Measurements from ENCODE around the gene LRTM2.
"Not testable (repeated sequence)": the region's sequence is repeated elsewhere in the genome, so short reads cannot be mapped to it uniquely, and the experiment has no call there.

The LRTM2 gene

DNA sequence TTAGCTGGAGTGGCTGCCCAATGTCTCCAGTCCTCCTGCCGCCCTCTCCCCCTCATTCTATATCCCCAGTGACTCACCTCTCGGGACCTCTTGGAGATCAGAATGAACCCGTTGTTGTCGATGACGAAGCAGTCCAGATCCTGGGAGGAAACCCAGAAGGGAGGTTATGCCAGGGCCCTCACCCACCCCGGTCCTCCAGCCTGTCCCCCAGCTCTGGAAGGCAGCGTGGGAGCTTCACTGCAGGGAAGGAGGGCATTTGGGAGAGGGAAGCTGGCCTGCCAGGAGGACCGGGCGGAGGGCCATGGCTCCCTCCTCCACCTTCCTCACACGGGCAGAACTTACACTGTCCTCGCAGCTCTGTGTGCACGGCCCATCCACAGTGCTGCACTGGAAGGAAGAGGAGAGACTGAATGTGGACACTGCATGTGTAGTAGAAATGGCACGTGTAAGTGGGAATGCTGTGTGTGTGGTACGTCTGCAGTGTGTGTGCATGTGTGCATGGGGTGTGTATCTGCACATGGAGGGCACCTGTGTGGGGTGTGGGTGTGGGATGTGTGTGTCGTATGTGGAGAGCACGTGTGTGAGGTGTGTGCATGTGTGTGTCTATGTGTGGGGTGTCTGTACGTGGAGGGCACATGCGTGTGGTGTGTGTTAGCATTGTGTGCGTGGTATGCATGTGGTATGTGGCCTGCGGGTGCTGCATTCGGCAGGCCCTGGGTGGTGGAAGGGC lies 10.0 kb upstream of the LRTM2 start:
- in situ Hi-C loops (cut with HindIII; ENCODE audit: low sequenced_read_pairs) = no loop called here

DNA sequence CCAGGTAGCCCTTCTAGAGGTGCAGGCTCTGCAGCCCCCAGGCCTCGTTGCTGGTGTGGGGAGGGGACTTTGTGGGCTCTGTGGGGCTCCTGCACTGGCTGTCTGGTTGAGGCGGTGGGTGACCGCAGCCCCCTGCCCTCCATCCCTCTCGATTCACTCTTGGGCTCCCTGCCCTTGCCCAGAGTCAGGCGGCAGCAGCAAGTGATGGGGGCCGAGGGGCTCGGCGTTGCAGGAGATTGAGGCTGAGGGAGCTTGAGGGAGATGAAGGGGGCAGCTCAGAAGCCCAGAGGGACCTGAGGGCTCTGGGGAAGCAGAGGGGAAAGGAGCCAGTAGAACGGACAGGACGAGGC lies 9.5 kb upstream of the LRTM2 start:
- in situ Hi-C loops (cut with HindIII; ENCODE audit: low sequenced_read_pairs) = no loop called here

DNA sequence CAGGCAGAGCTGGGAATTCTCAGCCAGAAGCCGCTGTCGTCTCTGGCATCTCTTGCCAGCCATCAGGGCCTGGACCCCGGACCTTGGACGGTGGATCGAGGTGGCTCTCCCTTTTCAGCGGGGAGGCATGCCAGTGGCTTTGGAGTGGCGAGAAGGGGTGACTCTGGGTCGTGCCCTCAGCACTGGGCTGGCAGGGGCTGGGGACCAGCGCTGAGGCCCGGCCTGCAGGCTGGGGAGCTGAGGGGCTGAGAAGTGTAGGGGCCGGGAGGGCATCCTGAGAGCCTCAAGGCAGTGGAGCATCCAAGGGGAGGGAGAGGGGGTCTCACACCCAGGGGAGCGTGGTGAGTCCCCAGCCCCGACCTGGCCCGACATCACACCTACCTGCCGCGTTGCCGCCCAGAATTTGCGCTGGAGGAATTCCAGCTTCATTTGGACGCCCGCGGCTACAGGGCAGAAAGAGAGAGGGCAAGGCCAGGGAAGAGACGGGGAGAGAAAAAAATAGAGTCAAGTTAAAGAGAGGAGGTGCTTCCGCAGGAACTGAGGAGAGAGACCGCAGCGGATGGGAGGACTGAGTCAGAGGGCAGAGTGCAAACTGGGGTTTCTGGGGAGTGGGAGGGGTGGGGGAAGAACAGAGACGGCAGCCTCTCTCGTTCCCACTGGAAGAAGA lies 9.0 kb upstream of the LRTM2 start:
- in situ Hi-C loops (cut with HindIII; ENCODE audit: low sequenced_read_pairs) = no loop called here

DNA sequence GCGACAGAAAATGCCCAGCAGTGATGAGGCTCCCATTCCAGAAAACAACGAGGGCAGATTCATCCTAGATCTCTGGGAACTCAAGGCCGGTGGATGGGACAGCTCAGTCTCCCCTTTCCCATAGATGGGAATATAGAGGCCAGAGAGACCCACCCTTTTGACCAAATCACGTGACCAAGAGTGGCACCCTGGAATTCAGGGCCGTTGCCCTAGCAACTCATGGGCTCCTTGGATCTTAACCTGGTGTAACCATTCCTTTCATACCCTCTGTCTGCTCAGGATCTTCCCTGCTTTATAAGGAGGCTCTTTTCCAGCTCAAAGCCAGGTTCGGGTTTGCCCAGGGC lies 8.4 kb upstream of the LRTM2 start:
- in situ Hi-C loops (cut with HindIII; ENCODE audit: low sequenced_read_pairs) = no loop called here

DNA sequence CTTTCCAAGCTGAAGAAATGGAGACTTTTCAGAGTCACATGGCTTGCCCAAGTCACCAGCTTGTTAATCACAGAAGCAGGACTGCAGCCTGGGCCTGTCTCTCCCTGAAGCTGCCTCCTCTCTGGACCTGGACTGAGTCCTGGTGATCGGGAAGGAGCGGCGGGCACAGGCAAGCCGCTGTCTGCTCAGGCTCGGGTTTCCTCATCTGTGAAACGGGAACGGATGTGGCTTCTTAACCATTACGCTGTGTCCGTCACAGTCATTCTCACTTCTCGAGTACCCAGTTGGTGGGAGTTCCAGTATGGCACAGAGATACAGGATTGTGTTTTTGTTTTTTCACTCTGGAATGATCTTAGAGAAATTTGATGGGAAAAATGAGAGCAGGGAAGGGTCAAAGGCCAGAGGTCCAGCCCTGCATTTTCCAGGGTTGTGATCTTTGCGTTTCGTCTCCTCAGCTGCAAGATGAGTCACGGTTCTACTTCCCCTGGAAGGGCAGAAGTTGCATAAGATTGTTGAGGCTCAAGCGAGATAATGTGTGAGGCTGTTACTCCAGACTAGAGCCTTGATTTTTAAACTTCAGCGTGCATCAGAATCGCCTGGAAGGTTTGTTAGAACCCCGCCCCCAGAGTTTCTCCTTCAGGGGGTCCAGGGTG lies 7.6 kb upstream of the LRTM2 start:
- in situ Hi-C loops (cut with HindIII; ENCODE audit: low sequenced_read_pairs) = no loop called here

DNA sequence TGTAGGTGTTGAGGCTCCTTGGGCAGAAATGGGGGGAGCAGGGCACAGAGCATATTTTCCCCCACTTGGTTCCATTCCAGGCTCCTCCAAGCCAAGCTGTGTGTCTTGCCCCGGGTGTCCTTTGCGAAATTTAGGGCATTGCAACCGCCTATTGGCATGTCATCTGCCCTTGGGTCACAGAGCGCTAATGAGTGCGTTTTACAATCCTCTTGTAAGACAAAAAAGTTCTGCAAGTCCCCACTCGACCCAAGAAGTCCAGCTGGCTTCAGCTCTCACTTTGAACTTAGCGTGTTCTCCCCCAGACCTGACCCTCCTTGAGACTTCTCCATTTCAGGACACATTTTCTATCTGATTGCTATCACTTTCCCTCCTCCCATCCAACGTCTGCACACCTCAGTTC lies 6.1 kb upstream of the LRTM2 start:
- in situ Hi-C loops (cut with HindIII; ENCODE audit: low sequenced_read_pairs) = no loop called here

DNA sequence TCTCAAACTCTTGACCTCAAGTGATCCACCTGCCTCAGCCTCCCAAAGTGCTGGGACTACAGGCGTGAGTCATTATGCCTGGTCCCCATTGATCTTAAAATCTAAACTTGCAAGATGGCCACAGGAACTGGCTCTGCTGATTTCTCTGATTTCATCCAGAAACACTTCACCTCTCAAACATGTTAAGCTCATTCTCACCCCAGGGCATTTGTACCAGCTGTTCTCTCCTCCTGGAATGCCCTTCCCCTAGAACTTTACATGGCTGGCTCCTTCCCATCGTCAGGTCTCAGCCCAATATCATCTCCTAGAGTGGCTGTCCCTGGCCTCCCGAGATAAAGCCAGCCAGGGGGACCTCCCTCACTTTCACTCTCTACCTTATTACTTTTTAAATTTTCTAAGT lies 5.3 kb upstream of the LRTM2 start:
- in situ Hi-C loops (cut with HindIII; ENCODE audit: low sequenced_read_pairs) = no loop called here

DNA sequence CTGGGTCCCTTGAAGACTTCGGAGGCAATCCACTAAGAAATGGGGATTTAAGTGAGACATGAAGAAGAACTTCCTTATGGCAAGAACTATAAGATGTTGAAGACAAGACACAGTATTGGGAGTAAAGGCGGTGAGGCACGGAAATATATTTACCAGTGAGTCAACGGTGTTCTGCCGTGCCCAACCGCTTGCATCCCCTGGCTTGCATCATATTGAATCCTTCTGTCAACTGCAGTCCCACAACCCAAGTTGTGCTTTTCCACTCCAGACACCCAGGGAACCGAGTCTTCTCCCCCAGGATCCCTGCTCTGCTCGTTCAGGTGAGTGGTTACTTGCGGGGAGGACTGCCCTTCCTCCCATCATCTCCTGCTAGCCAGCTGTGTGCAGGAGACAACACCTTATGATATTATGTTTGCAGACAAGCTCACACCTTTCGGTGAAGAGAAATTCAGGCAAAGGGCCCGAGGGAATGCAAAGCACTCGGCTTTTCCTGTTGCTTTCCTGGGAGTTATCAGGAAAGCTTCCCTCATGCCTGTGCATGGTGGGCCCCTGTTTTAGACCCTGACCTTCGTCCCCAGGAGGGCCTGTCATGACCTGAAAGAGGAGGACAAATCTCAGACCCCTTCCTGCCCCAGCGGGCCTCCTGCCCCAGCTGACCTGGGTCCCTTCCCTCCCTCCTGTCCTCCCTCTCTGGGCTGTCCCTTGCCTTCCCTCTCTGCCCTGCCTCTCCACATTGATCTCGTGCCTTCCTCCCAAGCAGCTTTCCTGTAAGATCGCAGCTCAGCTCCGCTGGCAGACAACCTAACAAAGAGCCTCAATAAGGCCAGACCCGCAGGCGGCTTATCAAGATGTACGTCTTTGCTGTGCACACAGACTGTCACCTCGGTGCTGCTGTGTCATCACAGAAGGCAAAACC lies 4.3 kb upstream of the LRTM2 start:
- in situ Hi-C loops (cut with HindIII; ENCODE audit: low sequenced_read_pairs) = no loop called here

DNA sequence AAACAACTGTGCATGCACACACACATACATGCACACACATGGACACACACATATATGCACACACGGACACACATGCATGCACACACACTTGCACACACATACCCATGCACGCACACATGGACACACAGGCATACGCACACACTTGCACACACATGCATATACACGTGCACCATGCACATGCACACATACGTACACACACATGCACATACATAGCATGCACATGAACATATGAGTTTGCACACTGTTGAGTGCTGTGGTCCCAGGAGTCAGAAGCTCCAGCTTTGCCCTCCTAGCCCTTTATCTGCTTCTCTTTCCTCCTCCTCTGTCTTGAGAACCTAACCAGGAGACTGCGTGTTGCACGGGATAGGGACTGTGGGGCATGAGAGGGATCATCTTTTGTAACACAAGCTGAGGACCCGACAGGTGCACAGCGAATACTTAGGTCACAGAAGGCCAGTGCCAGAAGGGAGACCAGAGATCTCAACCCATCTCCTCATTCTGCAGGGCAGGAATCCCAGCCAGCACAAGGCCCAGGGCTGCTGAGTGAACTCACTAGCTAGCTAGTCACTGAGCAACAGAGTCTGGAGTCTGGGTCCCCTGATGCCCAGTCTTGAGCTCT lies 3.5 kb upstream of the LRTM2 start:
- in situ Hi-C loops (cut with HindIII; ENCODE audit: low sequenced_read_pairs) = no loop called here

DNA sequence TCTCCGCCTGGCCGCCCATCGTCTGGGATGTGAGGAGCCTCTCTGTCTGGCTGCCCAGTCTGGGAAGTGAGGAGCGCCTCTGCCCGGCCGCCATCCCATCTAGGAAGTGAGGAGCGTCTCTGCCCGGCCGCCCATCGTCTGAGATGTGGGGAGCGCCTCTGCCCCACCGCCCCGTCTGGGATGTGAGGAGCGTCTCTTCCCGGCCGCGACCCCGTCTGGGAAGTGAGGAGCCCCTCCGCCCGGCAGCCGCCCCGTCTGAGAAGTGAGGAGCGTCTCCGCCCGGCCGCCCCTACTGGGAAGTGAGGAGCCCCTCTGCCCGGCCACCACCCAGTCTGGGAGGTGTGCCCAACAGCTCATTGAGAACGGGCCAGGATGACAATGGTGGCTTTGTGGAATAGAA lies 2.4 kb upstream of the LRTM2 start:
- in situ Hi-C loops (cut with HindIII; ENCODE audit: low sequenced_read_pairs) = not testable (repeated sequence)

DNA sequence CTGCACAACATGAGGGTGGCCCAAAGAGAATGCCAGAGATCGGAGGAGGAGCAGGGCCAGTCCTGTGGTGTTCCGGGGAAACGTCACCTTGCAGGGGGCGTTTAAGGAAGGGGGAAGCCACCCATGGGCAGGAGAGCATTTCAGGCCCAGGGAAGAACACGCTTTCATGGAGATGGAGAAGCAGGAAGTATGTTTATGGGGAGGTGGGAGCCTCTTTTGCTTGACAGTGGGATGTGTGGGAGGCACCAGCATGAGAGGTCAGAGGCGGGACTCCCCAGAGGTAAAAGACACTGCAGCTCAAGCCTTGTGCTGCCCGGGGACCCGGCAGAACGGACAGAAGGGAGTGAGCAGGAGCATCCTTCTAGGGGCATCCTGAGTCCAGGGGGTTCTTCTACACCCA lies 1.3 kb upstream of the LRTM2 start:
- in situ Hi-C loops (cut with HindIII; ENCODE audit: low sequenced_read_pairs) = no loop called here

DNA sequence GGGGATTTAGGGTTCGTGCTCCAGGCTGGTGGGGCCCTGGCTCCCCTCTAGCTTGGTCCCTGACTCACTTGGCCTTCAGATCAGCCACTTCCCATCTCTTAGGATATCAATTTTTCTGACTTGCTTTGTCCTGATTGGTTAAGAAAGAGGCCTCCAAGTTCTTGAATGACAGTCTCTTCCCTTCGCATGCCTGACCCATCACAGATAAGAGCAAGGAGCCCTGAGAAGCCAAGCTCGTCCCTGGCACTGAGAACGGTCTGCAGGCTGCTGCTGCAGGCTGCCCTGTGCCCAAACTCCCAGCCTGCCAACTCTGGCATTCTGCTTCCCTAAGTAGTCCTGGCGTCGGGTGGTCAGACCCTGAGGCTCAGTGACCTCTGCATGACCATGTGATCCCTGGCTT lies 794 bp upstream of the LRTM2 start:
- in situ Hi-C loops (cut with HindIII; ENCODE audit: low sequenced_read_pairs) = no loop called here

DNA sequence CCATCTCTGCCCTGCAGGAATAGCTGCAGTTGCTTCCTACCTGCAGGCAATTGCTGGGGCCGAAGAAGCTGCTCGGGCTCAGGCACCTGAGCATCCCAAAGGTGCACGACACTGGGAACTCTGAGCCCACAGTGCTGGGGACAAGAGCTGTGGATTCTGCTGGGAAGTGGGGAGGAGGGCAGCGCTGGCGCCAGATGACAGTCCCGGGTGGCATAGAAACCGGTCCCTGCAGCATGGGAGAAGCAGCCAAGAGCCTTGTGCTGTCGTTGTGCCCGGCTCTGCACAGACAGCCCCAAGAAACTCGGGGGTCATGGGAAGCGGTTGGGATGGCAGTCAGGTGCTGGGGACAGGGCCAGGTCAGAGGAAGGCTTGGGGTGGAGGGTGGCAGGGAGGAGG lies 529 bp downstream of the LRTM2 start:
- in situ Hi-C loops (cut with HindIII; ENCODE audit: low sequenced_read_pairs) = no loop called here

DNA sequence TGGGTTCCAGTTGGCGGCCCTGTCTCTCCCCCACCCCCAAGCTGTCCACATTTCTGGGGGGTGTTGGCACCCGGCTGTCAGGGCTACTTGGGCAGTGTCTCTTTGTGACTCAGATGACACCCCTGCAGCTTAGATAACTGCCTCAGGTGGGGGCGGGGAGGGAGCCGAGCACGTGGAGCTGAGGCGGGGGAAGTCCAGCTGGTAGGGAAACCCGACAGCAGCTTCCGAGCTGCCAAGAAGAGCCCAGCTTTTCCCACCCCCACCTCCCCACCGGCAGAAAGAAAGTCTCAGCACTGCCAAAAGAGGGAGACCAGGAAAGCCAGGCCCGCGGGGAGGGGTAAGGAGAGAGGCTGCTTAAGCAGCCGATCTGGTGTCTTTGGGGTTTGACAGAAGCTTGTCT lies 1.4 kb downstream of the LRTM2 start:
- in situ Hi-C loops (cut with HindIII; ENCODE audit: low sequenced_read_pairs) = no loop called here

DNA sequence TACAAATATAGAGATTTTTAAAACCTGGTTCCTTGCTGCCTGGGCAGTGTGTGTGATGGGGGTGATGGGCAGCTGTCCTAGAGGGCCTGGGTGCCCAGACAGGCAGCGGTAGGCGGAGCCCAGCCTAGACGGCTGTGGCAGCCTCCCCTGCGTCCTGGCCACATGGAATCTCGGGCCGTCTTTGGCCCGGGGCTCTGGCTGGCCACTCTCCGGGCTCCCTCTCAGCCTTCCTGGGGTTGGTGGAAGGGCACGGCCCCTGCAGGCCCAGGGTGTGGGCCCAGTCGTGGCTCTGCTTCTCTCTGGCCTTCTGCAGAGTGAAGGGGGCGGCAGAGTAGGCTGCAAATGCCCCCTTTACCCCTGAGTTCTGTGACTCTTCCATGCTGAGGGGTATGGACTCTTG lies 2.3 kb downstream of the LRTM2 start:
- in situ Hi-C loops (cut with HindIII; ENCODE audit: low sequenced_read_pairs) = no loop called here

DNA sequence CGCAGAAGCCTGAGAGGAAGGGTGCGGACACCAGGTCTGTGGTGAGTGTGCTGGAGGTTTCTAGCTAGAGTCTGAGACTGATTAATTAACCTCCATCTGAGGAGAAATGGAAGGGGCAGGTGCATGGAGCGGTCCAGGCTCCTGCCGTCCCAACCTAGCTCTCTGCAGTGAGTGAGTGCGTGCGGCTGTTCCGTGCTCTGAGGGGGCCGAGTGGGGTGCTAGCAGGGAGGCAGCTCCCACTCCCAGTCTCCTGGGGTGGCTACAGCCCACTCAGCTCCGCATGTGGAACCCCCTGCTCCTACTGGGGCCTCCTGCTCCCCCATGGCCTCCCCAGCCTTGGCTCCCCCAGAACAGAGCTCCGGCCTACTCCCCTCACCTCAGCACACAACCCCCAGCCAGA lies 2.9 kb downstream of the LRTM2 start:
- in situ Hi-C loops (cut with HindIII; ENCODE audit: low sequenced_read_pairs) = no loop called here

DNA sequence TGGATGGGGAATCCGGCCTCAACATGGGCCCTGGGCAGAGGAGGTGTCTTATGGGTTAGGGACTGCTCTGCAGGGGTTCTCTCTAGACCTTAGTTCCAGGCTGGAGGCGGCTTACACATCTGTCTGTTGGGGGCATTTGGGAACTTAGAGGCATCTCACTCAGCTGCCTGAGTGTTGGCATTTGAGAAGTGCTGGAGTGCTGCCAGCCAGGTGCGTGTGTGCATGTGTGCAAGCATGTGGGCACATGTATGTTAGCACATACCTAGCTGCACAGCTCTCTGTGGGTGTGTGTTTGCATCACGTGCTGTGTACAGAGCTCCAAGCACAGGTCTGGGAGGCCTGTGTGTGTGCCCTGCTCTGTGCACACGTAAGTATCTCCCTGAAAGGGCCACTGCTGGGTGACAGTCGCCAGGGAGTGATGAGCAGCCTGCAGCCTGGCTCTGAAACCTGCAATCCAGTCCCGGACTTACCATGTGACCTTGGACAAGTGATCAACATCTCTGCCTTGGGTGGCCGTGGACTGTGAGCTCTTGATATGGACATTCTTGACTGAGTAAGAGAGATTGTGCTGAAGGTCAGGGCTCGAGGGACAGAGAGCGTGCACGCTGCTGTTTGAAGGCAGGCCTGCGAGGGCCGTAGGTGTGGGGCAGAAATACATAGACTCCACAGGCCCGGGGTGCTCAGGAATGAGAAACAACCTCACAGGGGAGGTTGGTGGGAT lies 5.2 kb downstream of the LRTM2 start:
- in situ Hi-C loops (cut with HindIII; ENCODE audit: low sequenced_read_pairs) = no loop called here

DNA sequence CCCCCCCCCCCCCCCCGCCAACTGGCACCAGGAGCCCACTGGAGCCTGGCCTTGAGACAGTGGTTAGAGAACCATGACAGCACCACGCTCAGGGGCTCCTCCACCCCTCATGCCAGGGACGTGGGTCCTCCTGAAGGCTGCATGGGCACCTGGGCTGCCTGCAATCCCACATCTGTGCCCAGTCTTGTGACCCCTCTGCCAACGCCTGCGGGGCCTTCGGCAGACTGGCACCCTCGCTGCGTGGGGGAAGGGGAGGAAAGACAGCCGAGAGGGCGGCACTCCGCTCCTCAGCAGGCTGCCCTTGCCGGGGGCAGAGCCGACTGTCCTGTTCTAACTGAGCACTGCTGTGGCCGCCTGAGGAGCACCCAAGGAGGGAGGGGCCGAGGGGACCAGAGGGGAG lies 6.0 kb downstream of the LRTM2 start:
- in situ Hi-C loops (cut with HindIII; ENCODE audit: low sequenced_read_pairs) = no loop called here

DNA sequence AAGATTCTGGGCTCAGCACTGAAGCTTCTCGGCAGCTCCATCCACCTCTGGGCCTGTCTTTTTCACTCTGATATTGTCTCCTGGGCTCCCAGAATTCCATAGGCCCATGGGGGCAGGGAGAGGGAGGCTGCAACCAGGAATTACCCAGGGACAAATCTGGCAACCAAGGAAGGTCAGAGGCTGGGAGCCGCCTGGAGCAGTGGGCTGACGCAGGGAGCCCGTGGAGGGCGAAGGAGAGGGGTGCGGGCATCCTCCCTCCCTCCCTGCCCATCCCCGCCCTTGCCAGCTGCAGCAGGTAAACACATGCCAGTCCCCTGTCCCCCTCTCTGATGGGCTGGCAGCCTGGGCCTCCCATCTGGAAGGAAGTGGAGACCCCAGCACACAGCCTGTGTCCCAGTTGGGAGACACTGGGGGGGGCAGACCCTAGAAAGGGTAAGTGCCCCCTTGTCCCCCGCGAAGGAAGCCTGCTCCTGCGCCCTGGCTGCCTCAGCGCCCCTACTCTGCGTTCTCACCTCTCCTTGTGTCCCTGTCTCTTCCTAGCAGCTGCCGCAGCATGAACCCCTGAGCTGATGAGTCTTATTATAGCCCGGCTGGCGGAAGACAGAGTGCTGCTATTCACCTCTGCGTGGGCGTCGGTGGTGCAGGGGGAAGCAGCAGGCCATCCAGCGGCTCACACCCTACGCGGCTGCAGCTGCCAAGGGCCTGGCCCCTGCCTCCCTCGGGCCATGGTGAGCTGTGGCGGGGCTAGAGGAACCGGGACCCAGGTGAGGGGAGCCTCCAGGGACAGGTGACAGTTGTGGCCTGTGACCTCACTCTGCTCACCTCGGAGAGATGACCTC lies 6.7 kb downstream of the LRTM2 start:
- in situ Hi-C loops (cut with HindIII; ENCODE audit: low sequenced_read_pairs) = no loop called here
